Kidney epithelial cell (primary cell): Measurements from ENCODE around the gene LACRT. TPM values are rescaled to one million over a fixed set of nuclear protein-coding genes. Genes with fewer than 3 reads are reported as not detected.

ENCODE experiments used
- DNase-seq: peaks from one replicate; pipeline ENCODE4 v3.0.0-alpha.2; 2010; ENCODE audit warnings: low read depth
- H3K27me3 ChIP-seq: 2 replicates; pipeline ENCODE4 v1.6.0; 2011; ENCODE audit warnings: low read length; ENCODE audit not compliant: control insufficient read depth, insufficient read depth
- H3K36me3 ChIP-seq: 2 replicates; pipeline ENCODE4 v1.5.1; 2011; ENCODE audit warnings: low read length; ENCODE audit not compliant: control insufficient read depth, insufficient read depth
- H3K4me3 ChIP-seq: 2 replicates; pipeline ENCODE4 v1.5.1; 2011; ENCODE audit warnings: low read depth, mild to moderate bottlenecking, control low read depth, low read length
- CTCF ChIP-seq: IDR thresholded peaks from 2 replicates; pipeline ENCODE4 v1.5.1; 2011; ENCODE audit warnings: mild to moderate bottlenecking, moderate library complexity, low read length, control low read depth, inconsistent platforms; ENCODE audit not compliant: insufficient read depth, poor library complexity, severe bottlenecking
- total RNA-seq: library from RNA; depleted of rRNA; stranded (reverse); fragments of >200 nt; gene quantifications from 2 replicates; pipeline ENCODE4 v1.2.3, GENCODE V29; 2015

Gene LACRT
- total RNA-seq, 1 donor from 2014 or later, result not detected

- DNase-seq, result no peak
- no peaks in the 10 kb centered on the region for H3K36me3 ChIP-seq
- H3K27me3 ChIP-seq, result peaks cover 8% of the 10 kb centered on the region
- no peak for TF ChIP-seq CTCF
- H3K4me3 ChIP-seq, result no peak overlapping the region
Observed at GRCh38 chr12:54584128-54584527, 50.6 kb downstream of the LACRT start.

GRCh38 chr12:54583726-54584125 lies 51.0 kb downstream of the LACRT start:
- H3K27me3 ChIP-seq, result peaks cover 8% of the 10 kb centered on the region
- no peak for DNase-seq
- no peak for TF ChIP-seq CTCF

GRCh38 chr12:54581412-54581811 lies 53.3 kb downstream of the LACRT start:
- no peak for DNase-seq
- Histone ChIP-seq H3K4me3 (no peak overlapping the region), H3K36me3 (no peaks in the 10 kb centered on the region), H3K27me3 (peaks cover 9% of the 10 kb centered on the region)
- no peak for TF ChIP-seq CTCF

More at GRCh38 chr12:54583726-54584125, 51.0 kb downstream of the LACRT start:
- Histone ChIP-seq H3K36me3 (no peaks in the 10 kb centered on the region), H3K4me3 (no peak overlapping the region)

Other genes with a start within 250 kb of the LACRT start
- 109 and 120 TPM in 2 replicates for gene ITGA5, start 215.6 kb downstream of the LACRT start, total RNA-seq
- 0.34 and 1.8 TPM in 2 replicates for gene GTSF1, start 161.3 kb downstream of the LACRT start, total RNA-seq
- gene NCKAP1L, start 137.1 kb downstream of the LACRT start, total RNA-seq, result not detected in 2 replicates
- gene PDE1B, start 85.3 kb downstream of the LACRT start, total RNA-seq, result 0.75 and 1.8 TPM in 2 replicates
- 2.4 and 3.4 TPM in 2 replicates for gene PPP1R1A, start 46.2 kb downstream of the LACRT start, total RNA-seq
- gene DCD, start 13.5 kb upstream of the LACRT start, total RNA-seq, result not detected in 2 replicates
- gene MUCL1, start 219.6 kb upstream of the LACRT start, total RNA-seq, result not detected in 2 replicates